ENCODE measurements around the gene TTC39C.

TTC39C gene

DNA sequence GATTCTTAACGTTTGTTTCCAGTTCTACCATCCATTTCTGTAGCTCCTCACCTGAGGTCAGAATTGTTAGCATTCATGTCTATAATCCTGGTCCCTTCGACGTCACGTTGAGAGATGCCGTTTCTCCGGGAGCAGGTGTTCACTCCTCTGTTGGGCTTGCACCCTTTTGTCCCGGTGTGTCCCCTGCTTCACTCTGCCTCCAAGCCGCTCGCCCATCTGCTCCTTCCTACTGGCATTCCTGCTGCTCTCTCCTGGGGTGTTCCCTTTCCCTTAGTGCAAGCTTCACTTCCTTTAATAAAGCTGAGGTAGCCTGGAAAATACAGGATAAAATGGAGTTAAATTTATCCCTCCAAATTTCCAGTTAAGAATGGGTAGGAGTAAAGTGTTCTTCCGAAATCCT, 62.4 kb downstream of the TTC39C start:
- DNase-seq (ENCODE audit: low read depth in 2 of 2) = no peak
- TF ChIP-seq, protein P1, sequence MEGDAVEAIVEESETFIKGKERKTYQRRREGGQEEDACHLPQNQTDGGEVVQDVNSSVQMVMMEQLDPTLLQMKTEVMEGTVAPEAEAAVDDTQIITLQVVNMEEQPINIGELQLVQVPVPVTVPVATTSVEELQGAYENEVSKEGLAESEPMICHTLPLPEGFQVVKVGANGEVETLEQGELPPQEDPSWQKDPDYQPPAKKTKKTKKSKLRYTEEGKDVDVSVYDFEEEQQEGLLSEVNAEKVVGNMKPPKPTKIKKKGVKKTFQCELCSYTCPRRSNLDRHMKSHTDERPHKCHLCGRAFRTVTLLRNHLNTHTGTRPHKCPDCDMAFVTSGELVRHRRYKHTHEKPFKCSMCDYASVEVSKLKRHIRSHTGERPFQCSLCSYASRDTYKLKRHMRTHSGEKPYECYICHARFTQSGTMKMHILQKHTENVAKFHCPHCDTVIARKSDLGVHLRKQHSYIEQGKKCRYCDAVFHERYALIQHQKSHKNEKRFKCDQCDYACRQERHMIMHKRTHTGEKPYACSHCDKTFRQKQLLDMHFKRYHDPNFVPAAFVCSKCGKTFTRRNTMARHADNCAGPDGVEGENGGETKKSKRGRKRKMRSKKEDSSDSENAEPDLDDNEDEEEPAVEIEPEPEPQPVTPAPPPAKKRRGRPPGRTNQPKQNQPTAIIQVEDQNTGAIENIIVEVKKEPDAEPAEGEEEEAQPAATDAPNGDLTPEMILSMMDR (IDR thresholded peaks at IDR 0.05; ENCODE audit: low read depth, low read length) = no peak
- no peak overlapping the region for H3K4me3 ChIP-seq (replicated peaks in 1 of 2; ENCODE audit: low read depth in 2 of 2, low read length in 2 of 2)

DNA sequence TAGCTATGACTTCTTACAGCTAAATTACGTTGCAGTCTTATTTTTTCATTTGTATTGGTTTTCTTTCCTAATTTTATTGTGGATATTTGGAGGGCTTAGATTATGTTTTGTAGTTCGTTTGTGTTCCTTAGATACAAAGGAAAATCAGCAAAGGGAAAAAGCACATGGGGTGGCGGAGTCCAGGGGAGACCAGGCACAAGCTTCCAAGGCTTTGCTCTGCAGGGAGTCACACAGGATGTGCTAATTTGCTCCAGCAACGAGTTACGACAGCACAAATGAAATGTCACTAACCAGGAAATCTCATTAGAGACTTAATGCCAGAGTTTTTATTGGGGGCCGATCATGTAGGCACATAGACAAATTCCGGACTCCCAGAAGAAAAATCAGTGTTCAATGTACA, 63.8 kb downstream of the TTC39C start:
- TF ChIP-seq, protein P1 (IDR thresholded peaks at IDR 0.05; ENCODE audit: low read depth, low read length) = no peak
- H3K4me3 ChIP-seq (replicated peaks in 1 of 2; ENCODE audit: low read depth in 2 of 2, low read length in 2 of 2) = no peak overlapping the region
- DNase-seq (ENCODE audit: low read depth in 2 of 2) = no peak

DNA sequence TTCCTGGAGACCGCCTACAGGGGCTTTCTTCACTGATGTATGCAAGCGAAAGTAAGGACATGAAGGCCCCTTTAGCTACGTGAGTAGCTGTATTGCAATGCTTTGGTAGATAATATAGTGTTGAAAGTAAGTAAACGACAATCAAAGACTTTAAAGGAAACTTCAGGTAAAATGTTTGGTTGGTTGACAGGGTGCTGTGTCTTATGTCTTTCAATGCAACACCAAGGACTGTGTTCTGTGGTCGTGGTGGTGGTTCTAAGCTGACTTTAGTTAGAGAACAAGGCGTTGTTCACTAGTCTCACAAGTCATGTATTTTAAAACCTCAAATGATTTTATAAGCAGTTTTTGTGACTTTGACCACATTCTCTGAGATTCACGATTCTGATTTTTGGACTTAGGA, 66.3 kb downstream of the TTC39C start:
- TF ChIP-seq, protein P1 (IDR thresholded peaks at IDR 0.05; ENCODE audit: low read depth, low read length) = no peak
- no peak for DNase-seq (ENCODE audit: low read depth in 2 of 2)
- H3K4me3 ChIP-seq (replicated peaks in 1 of 2; ENCODE audit: low read depth in 2 of 2, low read length in 2 of 2) = no peak overlapping the region

DNA sequence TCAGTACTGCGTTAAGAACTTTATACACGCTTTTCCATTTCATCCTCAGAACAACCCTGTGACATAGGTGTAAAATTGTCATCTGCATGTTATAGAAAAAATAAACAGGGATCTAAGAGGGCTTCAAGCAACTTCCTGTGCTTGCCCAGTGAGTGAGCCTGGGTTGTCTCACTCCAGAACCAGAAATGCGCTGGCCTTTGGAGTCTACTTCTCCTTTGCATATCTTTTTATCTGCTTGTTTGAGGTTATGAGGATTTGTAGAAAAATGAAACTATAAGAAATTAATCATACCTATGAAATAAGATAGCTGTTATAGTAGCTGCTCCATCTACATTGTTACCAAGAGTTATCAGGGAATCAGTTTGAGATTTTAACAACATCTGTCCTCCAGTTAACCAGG, 69.0 kb downstream of the TTC39C start:
- no peak for DNase-seq (ENCODE audit: low read depth in 2 of 2)
- TF ChIP-seq, protein P1 (IDR thresholded peaks at IDR 0.05; ENCODE audit: low read depth, low read length) = no peak
- no peak overlapping the region for H3K4me3 ChIP-seq (replicated peaks in 1 of 2; ENCODE audit: low read depth in 2 of 2, low read length in 2 of 2)

DNA sequence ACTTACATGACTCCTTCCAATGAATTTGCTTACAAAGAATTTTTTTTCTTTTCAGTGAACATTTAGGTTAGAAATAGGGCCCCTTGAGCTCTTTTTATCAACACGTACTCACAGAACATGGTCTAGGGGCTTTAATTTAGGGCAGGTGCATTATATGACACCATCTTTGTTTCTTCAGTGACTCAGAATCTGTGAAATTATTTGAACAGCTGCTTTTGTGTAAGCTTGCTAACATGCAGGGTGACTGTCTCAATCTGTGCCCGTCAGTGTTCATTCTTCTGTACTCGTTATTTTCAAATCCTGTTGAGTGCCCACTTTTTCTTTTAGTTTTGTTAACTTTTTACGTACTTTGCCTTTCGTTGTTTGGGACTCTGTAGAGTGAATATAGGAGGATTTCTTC, 71.5 kb downstream of the TTC39C start:
- TF ChIP-seq, protein P1 (IDR thresholded peaks at IDR 0.05; ENCODE audit: low read depth, low read length) = no peak
- no peak overlapping the region for H3K4me3 ChIP-seq (replicated peaks in 1 of 2; ENCODE audit: low read depth in 2 of 2, low read length in 2 of 2)
- no peak for DNase-seq (ENCODE audit: low read depth in 2 of 2)

DNA sequence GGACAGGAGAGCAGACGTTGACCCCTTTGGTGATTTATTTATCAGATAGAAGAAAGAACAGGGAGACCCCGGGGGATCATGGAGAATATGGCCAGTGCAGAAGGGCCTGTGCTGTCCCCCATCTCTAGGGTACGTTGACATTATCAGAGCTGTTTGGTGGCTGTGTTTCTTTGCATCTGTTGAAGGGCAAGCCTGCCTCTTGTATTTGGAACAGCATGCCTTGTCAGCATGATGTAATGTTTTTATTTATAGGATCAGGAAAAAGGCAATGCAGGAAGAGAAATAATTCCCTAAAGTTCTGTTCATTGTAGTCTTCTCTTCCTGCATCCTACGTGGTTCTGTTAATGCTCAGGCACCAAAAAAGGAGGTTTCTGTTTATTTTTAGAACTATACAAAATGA, 74.5 kb downstream of the TTC39C start:
- no peak overlapping the region for H3K4me3 ChIP-seq (replicated peaks in 1 of 2; ENCODE audit: low read depth in 2 of 2, low read length in 2 of 2)
- DNase-seq (ENCODE audit: low read depth in 2 of 2) = peak; percentile 15 to 20
- TF ChIP-seq, protein P1 (IDR thresholded peaks at IDR 0.05; ENCODE audit: low read depth, low read length) = no peak
